Measurements from ENCODE around the gene PNMA6E.

PNMA6E gene

DNA sequence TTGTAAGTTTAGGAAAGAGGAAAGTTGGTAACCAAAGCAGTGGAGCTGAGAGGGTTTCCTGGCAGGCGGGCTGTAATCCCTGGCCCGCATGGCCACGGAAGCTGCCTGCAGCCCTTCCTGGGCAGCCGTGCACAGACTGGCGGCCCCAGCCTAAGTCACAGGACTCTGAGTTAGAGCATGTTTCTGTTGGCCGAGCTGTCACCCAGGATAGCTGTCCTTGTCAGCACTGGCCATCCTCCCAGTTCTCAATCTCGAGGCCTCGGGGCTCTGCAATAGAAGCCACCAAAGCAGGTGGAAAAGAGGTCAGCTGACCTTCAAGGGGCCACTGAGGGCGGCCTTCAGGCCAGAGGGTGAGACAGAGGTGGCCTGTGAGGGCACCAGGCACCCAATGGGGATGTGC lies 20.5 kb downstream of the PNMA6E start:
- POLR2A ChIA-PET (ENCODE audit: low non-redundant PET), result no interaction called here
- H3K27ac ChIP-seq, result no peak overlapping the region
- CTCF ChIA-PET, result no interaction called here
- no peak for DNase-seq (ENCODE audit: low spot score)
- TF ChIP-seq, protein P1, sequence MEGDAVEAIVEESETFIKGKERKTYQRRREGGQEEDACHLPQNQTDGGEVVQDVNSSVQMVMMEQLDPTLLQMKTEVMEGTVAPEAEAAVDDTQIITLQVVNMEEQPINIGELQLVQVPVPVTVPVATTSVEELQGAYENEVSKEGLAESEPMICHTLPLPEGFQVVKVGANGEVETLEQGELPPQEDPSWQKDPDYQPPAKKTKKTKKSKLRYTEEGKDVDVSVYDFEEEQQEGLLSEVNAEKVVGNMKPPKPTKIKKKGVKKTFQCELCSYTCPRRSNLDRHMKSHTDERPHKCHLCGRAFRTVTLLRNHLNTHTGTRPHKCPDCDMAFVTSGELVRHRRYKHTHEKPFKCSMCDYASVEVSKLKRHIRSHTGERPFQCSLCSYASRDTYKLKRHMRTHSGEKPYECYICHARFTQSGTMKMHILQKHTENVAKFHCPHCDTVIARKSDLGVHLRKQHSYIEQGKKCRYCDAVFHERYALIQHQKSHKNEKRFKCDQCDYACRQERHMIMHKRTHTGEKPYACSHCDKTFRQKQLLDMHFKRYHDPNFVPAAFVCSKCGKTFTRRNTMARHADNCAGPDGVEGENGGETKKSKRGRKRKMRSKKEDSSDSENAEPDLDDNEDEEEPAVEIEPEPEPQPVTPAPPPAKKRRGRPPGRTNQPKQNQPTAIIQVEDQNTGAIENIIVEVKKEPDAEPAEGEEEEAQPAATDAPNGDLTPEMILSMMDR (conservative IDR thresholded peaks at IDR 0.05; ENCODE audit: low read depth), result no peak

DNA sequence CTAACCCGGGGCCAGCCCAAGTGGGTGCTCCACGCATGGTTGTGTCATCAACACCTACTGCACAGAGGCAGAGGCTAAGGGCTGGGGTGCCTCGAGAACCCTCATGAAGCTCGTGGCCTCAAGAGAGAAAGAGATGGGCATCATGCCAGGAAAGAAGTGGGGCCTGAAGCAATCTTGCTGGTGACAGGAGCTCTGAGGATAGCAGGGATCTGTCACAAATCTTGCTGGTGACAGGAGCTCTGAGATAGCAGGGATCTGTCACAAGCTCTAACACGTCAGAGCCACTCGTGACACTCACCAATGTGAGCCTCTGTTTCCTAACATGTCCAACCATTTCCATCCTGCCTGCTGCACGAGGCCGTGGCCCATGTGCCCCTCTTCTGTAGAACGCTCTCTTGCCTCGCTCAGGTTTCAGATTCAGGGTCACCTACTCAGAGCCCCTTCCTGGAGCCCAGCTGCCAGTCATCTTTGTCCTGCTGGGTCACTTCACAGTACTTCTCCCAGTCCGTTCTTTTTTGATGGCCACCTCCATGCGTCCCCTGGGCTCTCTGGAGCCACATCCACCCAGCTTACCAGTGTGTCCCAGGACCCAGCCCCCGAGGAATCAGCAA lies 21.1 kb downstream of the PNMA6E start:
- TF ChIP-seq, protein P1 (conservative IDR thresholded peaks at IDR 0.05; ENCODE audit: low read depth), result no peak
- POLR2A ChIA-PET (ENCODE audit: low non-redundant PET), result no interaction called here
- no peak for DNase-seq (ENCODE audit: low spot score)
- H3K27ac ChIP-seq, result no peak overlapping the region
- CTCF ChIA-PET, result interaction anchor here (0.6 to 0.7 kb wide), 2 partner anchors 46 to 318 kb away, joined by 4 read pairs; no protein-coding TSS in a partner anchor

DNA sequence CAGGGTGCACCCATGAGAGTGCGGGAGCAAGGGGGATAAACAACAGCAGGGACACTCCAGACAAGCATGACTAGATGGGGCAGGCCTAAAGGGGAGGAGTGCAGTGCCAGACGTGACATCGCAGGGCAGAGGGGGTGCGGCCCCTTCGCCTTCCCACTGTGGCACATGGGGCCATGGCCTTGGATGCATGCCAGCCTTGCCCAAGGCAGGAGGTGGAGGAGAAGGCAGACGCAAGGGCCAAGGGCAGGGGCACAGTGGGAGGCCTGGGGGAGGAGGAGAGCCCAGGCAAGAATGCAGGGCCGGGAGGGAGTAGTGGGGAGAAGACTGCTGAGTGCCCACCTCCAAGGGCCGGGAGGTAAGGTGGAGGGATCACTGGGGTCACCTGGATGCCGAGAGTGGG lies 21.6 kb downstream of the PNMA6E start:
- TF ChIP-seq, protein P1 (conservative IDR thresholded peaks at IDR 0.05; ENCODE audit: low read depth), result no peak
- DNase-seq (ENCODE audit: low spot score), result no peak
- ChIA-PET CTCF (interaction anchor here (0.6 kb wide), 1 partner anchor 45 kb away, joined by 4 read pairs; no protein-coding TSS in a partner anchor), POLR2A (ENCODE audit: low non-redundant PET) (no interaction called here)
- H3K27ac ChIP-seq, result no peak overlapping the region

DNA sequence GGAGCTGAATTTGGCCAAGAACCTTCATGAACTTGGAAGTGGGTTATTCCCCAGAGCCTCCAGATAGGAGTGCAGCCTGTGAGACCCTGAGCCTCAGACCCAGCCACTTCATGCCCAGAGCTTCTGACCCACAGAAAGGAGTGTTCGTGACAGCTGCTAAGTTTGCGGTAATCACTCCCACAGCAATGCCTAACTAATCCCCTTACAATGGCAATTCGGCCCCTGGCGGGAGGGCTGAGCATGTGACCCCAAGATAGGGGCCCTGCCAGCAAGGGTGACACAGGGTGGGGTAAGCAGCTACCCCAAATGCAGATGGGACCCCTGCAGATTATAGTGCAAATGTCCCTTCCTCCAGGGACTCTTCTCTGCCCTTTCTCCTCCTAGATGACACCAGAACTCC lies 22.5 kb downstream of the PNMA6E start:
- POLR2A ChIA-PET (ENCODE audit: low non-redundant PET), result no interaction called here

DNA sequence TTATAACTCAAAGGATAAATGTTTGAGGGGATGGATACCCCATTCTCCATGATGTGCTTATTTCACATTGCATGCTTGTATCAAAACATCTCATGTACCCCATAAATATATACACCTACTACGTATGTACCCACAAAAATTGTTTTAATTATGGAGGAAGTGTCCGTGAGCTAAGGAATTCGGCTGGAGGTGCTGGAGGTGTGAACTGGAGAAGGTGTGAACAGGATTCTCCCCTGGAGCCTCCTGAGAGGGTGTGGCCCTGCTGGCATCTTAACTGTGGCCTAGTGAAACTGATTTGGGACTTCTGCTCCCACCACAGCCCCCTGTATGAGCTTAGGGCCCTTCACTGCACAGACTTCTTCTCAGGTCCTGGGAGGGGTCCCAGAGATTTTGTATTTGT lies 23.4 kb downstream of the PNMA6E start:
- ChIA-PET CTCF (no interaction called here), POLR2A (ENCODE audit: low non-redundant PET) (no interaction called here)
- no peak overlapping the region for H3K27ac ChIP-seq
- no peak for DNase-seq (ENCODE audit: low spot score)
- TF ChIP-seq, protein P1 (conservative IDR thresholded peaks at IDR 0.05; ENCODE audit: low read depth), result no peak

More for the DNA sequence above, 22.5 kb downstream of the PNMA6E start:
- no peak overlapping the region for H3K27ac ChIP-seq
- TF ChIP-seq, protein P1 (conservative IDR thresholded peaks at IDR 0.05; ENCODE audit: low read depth), result no peak
- CTCF ChIA-PET, result no interaction called here
- no peak for DNase-seq (ENCODE audit: low spot score)

DNA sequence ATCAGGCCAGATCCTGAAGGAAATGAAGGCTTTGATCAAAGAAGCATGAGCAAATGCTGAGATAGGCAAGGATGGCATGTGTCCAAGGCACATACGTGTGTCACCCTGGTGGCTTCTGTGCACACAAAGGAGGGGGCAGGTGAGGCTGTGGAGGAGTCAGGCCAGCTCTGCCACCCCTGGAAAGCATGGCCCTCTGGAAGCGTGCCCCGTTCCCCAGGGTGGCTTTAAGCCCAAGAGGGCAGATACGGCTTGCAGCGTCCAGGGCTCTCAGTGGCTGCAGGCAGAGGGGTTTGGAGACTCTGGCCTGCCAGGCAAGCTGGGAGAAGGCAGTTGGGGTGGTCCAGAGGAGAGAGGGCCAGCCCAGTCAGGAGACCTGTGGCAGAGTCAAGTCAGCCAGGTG lies 25.6 kb downstream of the PNMA6E start:
- H3K27ac ChIP-seq, result no peak overlapping the region
- DNase-seq (ENCODE audit: low spot score), result no peak
- POLR2A ChIA-PET (ENCODE audit: low non-redundant PET), result no interaction called here
- TF ChIP-seq, protein P1 (conservative IDR thresholded peaks at IDR 0.05; ENCODE audit: low read depth), result no peak
- CTCF ChIA-PET, result no interaction called here
